Heart left ventricle (tissue), 16 donors: ENCODE measurements around the gene NMT2. TPM values are rescaled to one million over a fixed set of nuclear protein-coding genes. Genes with fewer than 3 reads are reported as not detected.

Source experiments
- ATAC-seq, 4 donors: fragments of 200-7000 bp; cut with Tn5 transposase; one replicate each; pipeline ENCODE4 v1.9.1; 2020 to 2022; ENCODE audit warnings: moderate library complexity in 4 of 4, mild to moderate bottlenecking in 3 of 4, moderate number of reproducible peaks in 1 of 4
- DNase-seq, 5 donors: peaks; one replicate each; pipeline ENCODE4 v3.0.0-alpha.2; 2020
- H3K27ac ChIP-seq, 12 donors: fragments of 200-600 bp; sonication (generic) in 4 of 12; one replicate each; pipeline versions ENCODE4 v1.5.0 to v1.8.0; 2016 to 2022; ENCODE audit warnings: mild to moderate bottlenecking in 2 of 12
- H3K27me3 ChIP-seq, 9 donors: fragments of 200-600 bp; sonication (generic) in 2 of 9; one replicate each; pipeline versions ENCODE4 v1.5.1 to v1.8.0; 2016 to 2022; ENCODE audit warnings: mild to moderate bottlenecking in 3 of 9
- H3K36me3 ChIP-seq, 9 donors: fragments of 200-600 bp; sonication (generic) in 2 of 9; one replicate each; pipeline versions ENCODE4 v1.5.0 to v1.8.0; 2018 to 2022; ENCODE audit warnings: mild to moderate bottlenecking in 2 of 9
- H3K4me1 ChIP-seq, 12 donors: fragments of 200-600 bp; sonication (generic) in 4 of 12; one replicate each; pipeline versions ENCODE4 v1.5.0 to v1.8.0; 2016 to 2022; ENCODE audit warnings: mild to moderate bottlenecking in 3 of 12
- H3K4me3 ChIP-seq, 12 donors: fragments of 200-600 bp; sonication (generic) in 4 of 12; one replicate each; pipeline versions ENCODE4 v1.5.0 to v1.8.0; 2017 to 2022; ENCODE audit warnings: mild to moderate bottlenecking in 9 of 12, moderate library complexity in 4 of 12
- H3K9me3 ChIP-seq, 12 donors: fragments of 200-600 bp; sonication (generic) in 4 of 12; one replicate each; pipeline versions ENCODE4 v1.5.0 to v1.8.0; 2016 to 2022; ENCODE audit warnings: mild to moderate bottlenecking in 1 of 12
- CTCF ChIP-seq, 12 donors: fragments of 200-600 bp; sonication (generic) in 4 of 12; IDR thresholded peaks; one replicate each; pipeline versions ENCODE4 v1.5.0 to v1.8.0; 2018 to 2022; ENCODE audit warnings: antibody characterized with exemption in 12 of 12, mild to moderate bottlenecking in 5 of 12
- POLR2A ChIP-seq, 2 donors: fragments of 450-650 bp; IDR thresholded peaks; one replicate each; pipeline ENCODE4 v1.6.1; 2017; ENCODE audit warnings: antibody characterized with exemption in 2 of 2, mild to moderate bottlenecking in 2 of 2, moderate library complexity in 2 of 2
- WGBS, 4 donors: extraction: QIAGEN DNeasy Blood & Tissue Kit in 2 of 4; methylation state at CpG; one replicate each; pipeline versions ENCODE4 v1.1.5 to v1.1.7; 2013 to 2018; 5-methylcytosine and 5-hydroxymethylcytosine counted together
- intact Hi-C, 10 donors: fragments of 100-400 bp; cut with DNase I; formaldehyde crosslinking; loops; one replicate each; pipeline versions ENCODE4 v1.11.1 to v1.14.2; 2022
- polyA plus RNA-seq, 2 donors: library from polyadenylated mRNA; stranded (reverse); fragments of 200-250 nt; gene quantifications; one replicate each; pipeline ENCODE4 v1.2.3, GENCODE V29; 2013
- total RNA-seq, 9 donors: library from RNA; depleted of rRNA in 2 of 9; stranded (reverse); fragments of >200 nt in 2 of 9; fragmentation: NEBNext Ultra II Directional in 3 of 9; extraction: Animal tissue kit (Norgen Biotek cat#: 25700) in 3 of 9; gene quantifications; one replicate each; pipeline versions ENCODE4 v1.1.0 to v1.2.4, GENCODE V29; 2016 to 2023
- donor health status: ischemic (EF 13 %, LVEDD 7.1; RV severe dilation, severe dysfunction).
- donor health status: healthy with polysubstance abuse.
- donor health status: DM: no; HTN: yes; CAD: no.
- donor health status: DM: no; HTN: no; CAD: no.
- donor health status: ischemic (EF 25% LVEDD 6.9; RV normal size, moderate dysfunction).
- donor health status: ischemic (EF 25% LVEDD 5.7; RV mildly dilated, moderate dysfunction).
- donor health status: healthy.
- donor health status: DM: yes; HTN: yes; CAD: no.
- donor health status: ischemic (EF 35%, LVEDD 5.7; RV mildly dilated, moderate dysfunction).
- donor health status: nonischemic (EF 11% LVEDD 7.7; RV severe dilation, severe dysfunction).
- donor health status: DM: yes; HTN: yes; CAD: no.
- donor health status: PGD.
- donor health status: ischemic (EF 29% LVEDD 5.4; RV normal size, mild dysfunction).
- donor health status: nonischemic (EF 23%, LVEDD 6.1; RV moderate dilation, normal function).

Gene NMT2
- total and polyA plus RNA-seq, 11 donors = 6.7 to 19.0 (median 13.2) TPM

- no peak for DNase-seq
- no peak for ATAC-seq
- Histone ChIP-seq H3K27me3 (no peaks in the 10 kb centered on the region), H3K9me3 (no peaks in the 10 kb centered on the region), H3K4me3 (no peak overlapping the region), H3K27ac (no peak overlapping the region), H3K36me3 (no peaks in the 10 kb centered on the region), H3K4me1 (no peaks in the 10 kb centered on the region)
- intact Hi-C loops = no loop called here
- no peak for TF ChIP-seq CTCF (IDR thresholded peaks at IDR 0.05)
- no peak for TF ChIP-seq POLR2A (IDR thresholded peaks at IDR 0.05)
- WGBS, 4 donors = 78 to 85% (median 80%) methylated on average over 5 of the region's 5 CpGs
These were observed 12.2 kb upstream of the NMT2 start for GRCh38 chr10:15180736-15181135.

- ATAC-seq (no peak), DNase-seq (no peak)
- TF ChIP-seq POLR2A (IDR thresholded peaks at IDR 0.05) = no peak
- no peak for TF ChIP-seq CTCF (IDR thresholded peaks at IDR 0.05)
These were observed 7.8 kb upstream of the NMT2 start for GRCh38 chr10:15176269-15176668.

GRCh38 chr10:15175587-15175986 lies 7.1 kb upstream of the NMT2 start:
- H3K4me1 ChIP-seq = peaks cover 0 to 1% (median 0%) of the 10 kb centered on the region in 12 donors
- H3K36me3 ChIP-seq = no peaks in the 10 kb centered on the region
- no peaks in the 10 kb centered on the region for H3K27me3 ChIP-seq
- 91 to 95% (median 94%) methylated on average over 6 of the region's 6 CpGs for WGBS, 4 donors
- H3K27ac ChIP-seq = no peak overlapping the region
- ATAC-seq = no peak
- DNase-seq = no peak
- H3K9me3 ChIP-seq = no peaks in the 10 kb centered on the region
- no peak overlapping the region for H3K4me3 ChIP-seq
- intact Hi-C loops = no loop called here
- TF ChIP-seq CTCF (IDR thresholded peaks at IDR 0.05) (no peak), POLR2A (IDR thresholded peaks at IDR 0.05) (no peak)

More at GRCh38 chr10:15176269-15176668, 7.8 kb upstream of the NMT2 start:
- H3K4me1 ChIP-seq = no peaks in the 10 kb centered on the region
- WGBS, 4 donors = 95 to 98% (median 97%) methylated on average over 3 of the region's 3 CpGs
- H3K27me3 ChIP-seq = no peaks in the 10 kb centered on the region
- intact Hi-C loops = no loop called here
- no peaks in the 10 kb centered on the region for H3K9me3 ChIP-seq
- H3K27ac ChIP-seq = no peak overlapping the region
- no peak overlapping the region for H3K4me3 ChIP-seq
- H3K36me3 ChIP-seq = no peaks in the 10 kb centered on the region

GRCh38 chr10:15172306-15172840 lies 3.9 kb upstream of the NMT2 start:
- Histone ChIP-seq H3K27me3 (no peaks in the 10 kb centered on the region), H3K9me3 (no peaks in the 10 kb centered on the region), H3K27ac (no peak overlapping the region), H3K4me1 (peaks cover 3 to 22% (median 16%) of the 10 kb centered on the region in 12 donors), H3K36me3 (no peaks in the 10 kb centered on the region), H3K4me3 (no peak overlapping the region)
- WGBS, 4 donors = 91 to 96% (median 95%) methylated on average over 7 of the region's 7 CpGs
- TF ChIP-seq POLR2A (IDR thresholded peaks at IDR 0.05) (no peak), CTCF (IDR thresholded peaks at IDR 0.05) (no peak)
- intact Hi-C loops = no loop called here
- DNase-seq (no peak), ATAC-seq (no peak)
